Fibroblast of mammary gland (primary cell): Measurements from ENCODE around the gene BMPER.

Experiments used
- DNase-seq: peaks from one replicate; pipeline ENCODE4 v3.0.0-alpha.2; 2010; ENCODE audit warnings: low read depth
- H3K4me3 ChIP-seq: 2 replicates; pipeline ENCODE4 v1.5.1; 2011; ENCODE audit warnings: low read depth, mild to moderate bottlenecking, low read length, moderate library complexity; ENCODE audit not compliant: control insufficient read depth
- CTCF ChIP-seq: conservative IDR thresholded peaks from 2 replicates; pipeline ENCODE4 v1.5.1; 2011; ENCODE audit warnings: low read depth, low read length, inconsistent platforms; ENCODE audit not compliant: control insufficient read depth, insufficient read depth

Gene BMPER

GRCh38 chr7:34177476-34177875 lies 272.1 kb downstream of the BMPER start:
- no peak for TF ChIP-seq CTCF
- H3K4me3 ChIP-seq: no peak overlapping the region
- DNase-seq: no peak

- no peak for TF ChIP-seq CTCF
- DNase-seq: no peak
- H3K4me3 ChIP-seq: no peak overlapping the region
Observed at GRCh38 chr7:34181271-34181958, 276.1 kb downstream of the BMPER start.

- peak; percentile 12 for TF ChIP-seq CTCF
- no peak overlapping the region for H3K4me3 ChIP-seq
- DNase-seq: peak; percentile 38
Observed at GRCh38 chr7:34184466-34184865, 279.1 kb downstream of the BMPER start.

- peak; percentile 11 for DNase-seq
- no peak for TF ChIP-seq CTCF
- no peak overlapping the region for H3K4me3 ChIP-seq
Observed at GRCh38 chr7:34187798-34188307, 282.5 kb downstream of the BMPER start.

- H3K4me3 ChIP-seq: no peak overlapping the region
- no peak for TF ChIP-seq CTCF
- DNase-seq: no peak
Observed at GRCh38 chr7:34189031-34189430, 283.7 kb downstream of the BMPER start.

- no peak for TF ChIP-seq CTCF
- H3K4me3 ChIP-seq: no peak overlapping the region
- no peak for DNase-seq
Observed at GRCh38 chr7:34190299-34190698, 285.0 kb downstream of the BMPER start.
